Measurements from ENCODE around the gene CPEB1. TPM values are rescaled to one million over a fixed set of nuclear protein-coding genes. Genes with fewer than 3 reads are reported as not detected.
"Not testable (repeated sequence)": the region's sequence is repeated elsewhere in the genome, so short reads cannot be mapped to it uniquely, and the experiment has no call there.

The CPEB1 gene
- polyA plus RNA-seq, 1 donor = 1.5 TPM

- H3K9me3 ChIP-seq (ENCODE audit: control insufficient read depth, low read depth, low read length) = peaks cover 9% of the 10 kb centered on the region
- H3K27ac ChIP-seq (ENCODE audit: low read length) = no peak overlapping the region
- no peak overlapping the region for H3K4me3 ChIP-seq (ENCODE audit: low read length)
- peaks cover 55% of the 10 kb centered on the region for H3K27me3 ChIP-seq (ENCODE audit: control insufficient read depth, insufficient read depth, low read length)
- no peak for DNase-seq
- no peaks in the 10 kb centered on the region for H3K4me1 ChIP-seq (ENCODE audit: control insufficient read depth, insufficient read depth, low read length)
- H3K36me3 ChIP-seq (ENCODE audit: control insufficient read depth, insufficient read depth, low read length) = no peaks in the 10 kb centered on the region
Observed at GRCh38 chr15:82650046-82650670, 3.0 kb upstream of the CPEB1 start.

- Histone ChIP-seq H3K4me1 (ENCODE audit: control insufficient read depth, insufficient read depth, low read length) (no peaks in the 10 kb centered on the region), H3K9me3 (ENCODE audit: control insufficient read depth, low read depth, low read length) (peaks cover 9% of the 10 kb centered on the region), H3K36me3 (ENCODE audit: control insufficient read depth, insufficient read depth, low read length) (no peaks in the 10 kb centered on the region), H3K27me3 (ENCODE audit: control insufficient read depth, insufficient read depth, low read length) (peaks cover 62% of the 10 kb centered on the region), H3K4me3 (ENCODE audit: low read length) (no peak overlapping the region), H3K27ac (ENCODE audit: low read length) (no peak overlapping the region)
- peak in 1 of 2 donors; percentile 4 for DNase-seq
- no CpG with 5 or more reads among the region's 11 CpGs for WGBS (ENCODE audit: insufficient coverage, low lambda C conversion rate)
Observed at GRCh38 chr15:82649226-82649999, 2.2 kb upstream of the CPEB1 start.

- H3K4me3 ChIP-seq (ENCODE audit: low read length) = no peak overlapping the region
- H3K4me1 ChIP-seq (ENCODE audit: control insufficient read depth, insufficient read depth, low read length) = no peaks in the 10 kb centered on the region
- peaks cover 9% of the 10 kb centered on the region for H3K9me3 ChIP-seq (ENCODE audit: control insufficient read depth, low read depth, low read length)
- no peak overlapping the region for H3K27ac ChIP-seq (ENCODE audit: low read length)
- peak in 1 of 2 donors; percentile 5 for DNase-seq
- H3K27me3 ChIP-seq (ENCODE audit: control insufficient read depth, insufficient read depth, low read length) = peaks cover 65% of the 10 kb centered on the region
- WGBS (ENCODE audit: insufficient coverage, low lambda C conversion rate) = no CpG with 5 or more reads among the region's 41 CpGs
- H3K36me3 ChIP-seq (ENCODE audit: control insufficient read depth, insufficient read depth, low read length) = no peaks in the 10 kb centered on the region
Observed at GRCh38 chr15:82648257-82649103, 1.3 kb upstream of the CPEB1 start.

- H3K27ac ChIP-seq (ENCODE audit: low read length) = no peak overlapping the region
- no peak overlapping the region for H3K4me3 ChIP-seq (ENCODE audit: low read length)
- H3K9me3 ChIP-seq (ENCODE audit: control insufficient read depth, low read depth, low read length) = peaks cover 9% of the 10 kb centered on the region
- no peaks in the 10 kb centered on the region for H3K36me3 ChIP-seq (ENCODE audit: control insufficient read depth, insufficient read depth, low read length)
- DNase-seq = peak in 1 of 2 donors; percentile 7
- H3K4me1 ChIP-seq (ENCODE audit: control insufficient read depth, insufficient read depth, low read length) = no peaks in the 10 kb centered on the region
- no CpG with 5 or more reads among the region's 49 CpGs for WGBS (ENCODE audit: insufficient coverage, low lambda C conversion rate)
- peaks cover 66% of the 10 kb centered on the region for H3K27me3 ChIP-seq (ENCODE audit: control insufficient read depth, insufficient read depth, low read length)
Observed at GRCh38 chr15:82647835-82648256, 683 bp upstream of the CPEB1 start.

- Histone ChIP-seq H3K36me3 (ENCODE audit: control insufficient read depth, insufficient read depth, low read length) (no peaks in the 10 kb centered on the region), H3K4me1 (ENCODE audit: control insufficient read depth, insufficient read depth, low read length) (no peaks in the 10 kb centered on the region), H3K27me3 (ENCODE audit: control insufficient read depth, insufficient read depth, low read length) (peaks cover 75% of the 10 kb centered on the region), H3K9me3 (ENCODE audit: control insufficient read depth, low read depth, low read length) (peaks cover 9% of the 10 kb centered on the region), H3K4me3 (ENCODE audit: low read length) (no peak overlapping the region), H3K27ac (ENCODE audit: low read length) (no peak overlapping the region)
- DNase-seq = no peak
- WGBS (ENCODE audit: insufficient coverage, low lambda C conversion rate) = no CpG with 5 or more reads among the region's 56 CpGs
Observed at GRCh38 chr15:82646250-82647044, 716 bp downstream of the CPEB1 start.

GRCh38 chr15:82644967-82645852 is 2.0 kb downstream of the CPEB1 start:
- 92% methylated on average over 5 of the region's 34 CpGs for WGBS (ENCODE audit: insufficient coverage, low lambda C conversion rate)
- H3K27me3 ChIP-seq (ENCODE audit: control insufficient read depth, insufficient read depth, low read length) = peaks cover 80% of the 10 kb centered on the region
- not testable (repeated sequence) for DNase-seq; H3K36me3 ChIP-seq (ENCODE audit: control insufficient read depth, insufficient read depth, low read length); H3K9me3 ChIP-seq (ENCODE audit: control insufficient read depth, low read depth, low read length); H3K4me1 ChIP-seq (ENCODE audit: control insufficient read depth, insufficient read depth, low read length); H3K27ac ChIP-seq (ENCODE audit: low read length); H3K4me3 ChIP-seq (ENCODE audit: low read length)

GRCh38 chr15:82643992-82644391 is 3.2 kb downstream of the CPEB1 start:
- no CpG with 5 or more reads among the region's 3 CpGs for WGBS (ENCODE audit: insufficient coverage, low lambda C conversion rate)
- H3K4me1 ChIP-seq (ENCODE audit: control insufficient read depth, insufficient read depth, low read length) = no peaks in the 10 kb centered on the region
- DNase-seq = no peak
- peaks cover 77% of the 10 kb centered on the region for H3K27me3 ChIP-seq (ENCODE audit: control insufficient read depth, insufficient read depth, low read length)
- no peak overlapping the region for H3K4me3 ChIP-seq (ENCODE audit: low read length)
- H3K27ac ChIP-seq (ENCODE audit: low read length) = no peak overlapping the region
- peaks cover 9% of the 10 kb centered on the region for H3K9me3 ChIP-seq (ENCODE audit: control insufficient read depth, low read depth, low read length)
- H3K36me3 ChIP-seq (ENCODE audit: control insufficient read depth, insufficient read depth, low read length) = no peaks in the 10 kb centered on the region

- DNase-seq = no peak
- Histone ChIP-seq H3K4me1 (ENCODE audit: control insufficient read depth, insufficient read depth, low read length) (no peaks in the 10 kb centered on the region), H3K36me3 (ENCODE audit: control insufficient read depth, insufficient read depth, low read length) (no peaks in the 10 kb centered on the region), H3K4me3 (ENCODE audit: low read length) (no peak overlapping the region), H3K27ac (ENCODE audit: low read length) (no peak overlapping the region), H3K9me3 (ENCODE audit: control insufficient read depth, low read depth, low read length) (peaks cover 9% of the 10 kb centered on the region), H3K27me3 (ENCODE audit: control insufficient read depth, insufficient read depth, low read length) (peaks cover 69% of the 10 kb centered on the region)
- no CpG with 5 or more reads among the region's 3 CpGs for WGBS (ENCODE audit: insufficient coverage, low lambda C conversion rate)
Observed at GRCh38 chr15:82642656-82643055, 4.5 kb downstream of the CPEB1 start.

- no peak overlapping the region for H3K4me3 ChIP-seq (ENCODE audit: low read length)
- peaks cover 65% of the 10 kb centered on the region for H3K27me3 ChIP-seq (ENCODE audit: control insufficient read depth, insufficient read depth, low read length)
- peaks cover under 1% of the 10 kb centered on the region for H3K9me3 ChIP-seq (ENCODE audit: control insufficient read depth, low read depth, low read length)
- H3K27ac ChIP-seq (ENCODE audit: low read length) = no peak overlapping the region
- no peaks in the 10 kb centered on the region for H3K4me1 ChIP-seq (ENCODE audit: control insufficient read depth, insufficient read depth, low read length)
- DNase-seq = no peak
- no peaks in the 10 kb centered on the region for H3K36me3 ChIP-seq (ENCODE audit: control insufficient read depth, insufficient read depth, low read length)
- WGBS (ENCODE audit: insufficient coverage, low lambda C conversion rate) = 13% methylated on average over 1 of the region's 2 CpGs
Observed at GRCh38 chr15:82641129-82641798, 5.9 kb downstream of the CPEB1 start.
